GM06990 (cell line): ENCODE data around the gene TBC1D24.
A peak's percentile ranks its signal among the peaks of the same experiment; 100 is the strongest.
"Not testable (repeated sequence)": the region's sequence is repeated elsewhere in the genome, so short reads cannot be mapped to it uniquely, and the experiment has no call there.

Experiments used
- DNase-seq: peaks from one replicate; pipeline ENCODE4 v3.0.0-alpha.2; 2011; ENCODE audit not compliant: insufficient read length; ENCODE audit errors: extremely low read depth
- H3K27me3 ChIP-seq: replicated peaks from 2 replicates; pipeline ENCODE4 v1.6.0; 2011; ENCODE audit warnings: low read length; ENCODE audit not compliant: control insufficient read depth, insufficient read depth
- H3K36me3 ChIP-seq: 2 replicates; pipeline ENCODE4 v1.5.1; 2011; ENCODE audit warnings: low read length; ENCODE audit not compliant: control insufficient read depth, insufficient read depth
- H3K4me3 ChIP-seq: replicated peaks from 2 replicates; pipeline ENCODE4 v1.5.1; 2011; ENCODE audit warnings: low read depth, mild to moderate bottlenecking, control low read depth, low read length
- TF ChIP-seq, protein P1 (sequence below): IDR thresholded peaks from 2 replicates; pipeline ENCODE4 v1.5.1; 2011; ENCODE audit warnings: low read length, control low read depth, mild to moderate bottlenecking, inconsistent platforms; ENCODE audit not compliant: insufficient read depth, poor library complexity, severe bottlenecking

The TBC1D24 gene

DNA sequence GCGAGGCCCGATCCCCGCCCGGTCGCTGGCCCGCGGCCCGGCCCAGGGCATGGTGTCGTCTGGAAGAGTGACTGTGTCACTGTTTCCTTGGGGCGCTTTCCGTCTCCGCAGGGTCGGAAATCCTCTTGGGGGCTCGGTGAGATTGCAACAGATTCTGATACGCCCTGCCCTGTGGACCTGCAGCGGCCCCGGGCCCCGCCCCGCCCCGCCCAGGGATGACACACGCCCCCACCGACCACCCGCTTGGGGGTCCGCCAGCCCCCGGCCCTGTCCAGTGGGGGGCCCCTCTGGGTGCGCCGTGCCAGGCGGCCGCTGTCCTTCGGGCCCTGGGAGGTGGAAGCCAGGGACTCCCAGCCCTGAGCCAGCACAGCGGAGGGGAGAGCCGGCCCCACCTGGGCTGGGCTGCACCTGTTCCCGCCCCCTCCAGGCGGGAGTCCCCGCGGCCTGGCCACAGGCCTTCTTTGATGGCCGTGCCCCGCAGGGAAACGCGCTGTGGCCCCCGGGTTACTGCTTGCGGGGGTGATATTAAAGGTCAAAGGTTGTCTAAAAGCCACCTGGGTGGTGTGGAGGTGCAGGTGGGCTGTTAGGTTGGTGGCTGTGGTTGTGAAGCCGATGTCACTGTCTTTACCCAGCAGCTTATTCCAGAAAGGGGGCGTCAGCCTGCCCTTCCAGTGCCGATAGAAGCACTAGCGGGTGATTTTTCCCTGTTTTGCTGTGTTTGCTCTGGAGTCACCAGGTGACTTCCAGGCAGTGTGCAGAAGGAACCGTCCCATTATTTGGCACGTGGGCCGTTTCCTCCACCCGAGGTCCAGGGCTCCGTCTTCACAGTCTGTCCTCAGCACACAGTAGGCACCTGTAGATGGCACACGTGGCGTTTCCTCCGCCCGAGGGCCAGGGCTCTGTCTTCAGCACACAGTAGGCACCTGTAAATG lies 752 bp downstream of the TBC1D24 start:
- Histone ChIP-seq H3K27me3 (no peaks in the 10 kb centered on the region; the same call in 1 of the 2 replicates), H3K36me3 (no peaks in the 10 kb centered on the region), H3K4me3 (peak overlapping the region; percentile 65)
- TF ChIP-seq, protein P1, sequence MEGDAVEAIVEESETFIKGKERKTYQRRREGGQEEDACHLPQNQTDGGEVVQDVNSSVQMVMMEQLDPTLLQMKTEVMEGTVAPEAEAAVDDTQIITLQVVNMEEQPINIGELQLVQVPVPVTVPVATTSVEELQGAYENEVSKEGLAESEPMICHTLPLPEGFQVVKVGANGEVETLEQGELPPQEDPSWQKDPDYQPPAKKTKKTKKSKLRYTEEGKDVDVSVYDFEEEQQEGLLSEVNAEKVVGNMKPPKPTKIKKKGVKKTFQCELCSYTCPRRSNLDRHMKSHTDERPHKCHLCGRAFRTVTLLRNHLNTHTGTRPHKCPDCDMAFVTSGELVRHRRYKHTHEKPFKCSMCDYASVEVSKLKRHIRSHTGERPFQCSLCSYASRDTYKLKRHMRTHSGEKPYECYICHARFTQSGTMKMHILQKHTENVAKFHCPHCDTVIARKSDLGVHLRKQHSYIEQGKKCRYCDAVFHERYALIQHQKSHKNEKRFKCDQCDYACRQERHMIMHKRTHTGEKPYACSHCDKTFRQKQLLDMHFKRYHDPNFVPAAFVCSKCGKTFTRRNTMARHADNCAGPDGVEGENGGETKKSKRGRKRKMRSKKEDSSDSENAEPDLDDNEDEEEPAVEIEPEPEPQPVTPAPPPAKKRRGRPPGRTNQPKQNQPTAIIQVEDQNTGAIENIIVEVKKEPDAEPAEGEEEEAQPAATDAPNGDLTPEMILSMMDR = no peak
- no peak for DNase-seq

DNA sequence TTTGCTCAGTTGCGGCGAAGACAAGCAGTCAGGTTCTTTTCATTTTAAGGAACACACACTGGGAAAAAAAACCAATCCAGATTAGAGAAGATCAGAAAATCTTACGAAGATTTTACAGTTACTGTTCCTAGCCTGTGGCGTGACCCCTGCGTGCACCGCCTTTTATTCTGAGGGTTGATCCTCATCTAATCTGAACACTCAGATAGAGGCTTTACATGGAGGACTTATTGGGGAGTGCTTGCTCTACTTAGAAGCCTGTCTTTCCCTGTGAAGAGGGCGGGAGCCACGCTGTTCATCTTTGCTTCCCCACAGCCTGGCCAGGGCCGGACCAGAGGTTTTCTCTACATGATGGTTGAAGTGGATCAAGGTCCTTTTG lies 1.4 kb downstream of the TBC1D24 start:
- TF ChIP-seq, protein P1 = no peak
- H3K4me3 ChIP-seq = no peak overlapping the region
- no peaks in the 10 kb centered on the region; the same call in 1 of the 2 replicates for H3K27me3 ChIP-seq
- H3K36me3 ChIP-seq = no peaks in the 10 kb centered on the region
- DNase-seq = no peak

DNA sequence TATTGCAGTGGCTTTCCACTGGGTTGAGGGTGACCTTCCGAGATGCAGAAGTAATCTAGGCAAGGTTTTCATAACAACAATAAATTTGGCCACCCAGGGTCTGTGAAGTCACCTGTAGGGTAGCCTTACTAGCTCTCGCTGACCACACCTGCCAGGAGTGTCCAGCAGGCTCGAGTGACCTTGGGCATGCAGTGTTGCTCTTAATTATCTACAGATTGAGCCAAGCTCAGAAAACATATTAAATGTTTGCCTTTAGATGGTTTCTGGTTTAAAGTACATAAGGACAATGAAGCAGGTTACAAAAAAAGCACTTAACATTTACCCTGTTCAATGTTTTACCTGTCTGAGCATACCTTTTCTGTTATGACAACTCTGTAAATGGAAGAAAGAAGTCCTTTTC lies 1.8 kb downstream of the TBC1D24 start:
- Histone ChIP-seq H3K4me3 (no peak overlapping the region), H3K27me3 (no peaks in the 10 kb centered on the region; the same call in 1 of the 2 replicates), H3K36me3 (no peaks in the 10 kb centered on the region)
- TF ChIP-seq, protein P1 = no peak
- DNase-seq = no peak

DNA sequence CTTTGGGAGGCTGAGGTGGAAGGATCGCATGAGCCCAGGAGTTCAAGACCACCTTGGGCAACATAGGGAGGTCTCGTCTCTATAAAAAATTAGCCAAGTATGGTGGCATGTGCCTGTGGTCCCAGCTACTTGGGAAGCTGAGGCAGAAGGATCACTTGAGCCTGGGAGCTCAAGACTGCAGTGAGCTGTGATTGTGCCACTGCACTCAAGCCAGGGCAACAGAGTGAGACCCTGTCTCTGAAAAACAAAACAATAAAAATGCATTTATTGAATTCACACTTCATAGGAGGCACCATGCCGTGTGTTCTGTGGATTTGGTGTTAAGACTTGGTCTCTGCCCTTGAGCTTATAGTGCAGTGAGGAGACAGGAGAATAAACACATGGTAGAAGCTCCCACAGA lies 2.4 kb downstream of the TBC1D24 start:
- no peak for DNase-seq
- Histone ChIP-seq H3K4me3 (no peak overlapping the region), H3K36me3 (no peaks in the 10 kb centered on the region), H3K27me3 (no peaks in the 10 kb centered on the region; the same call in 1 of the 2 replicates)
- TF ChIP-seq, protein P1 = no peak

DNA sequence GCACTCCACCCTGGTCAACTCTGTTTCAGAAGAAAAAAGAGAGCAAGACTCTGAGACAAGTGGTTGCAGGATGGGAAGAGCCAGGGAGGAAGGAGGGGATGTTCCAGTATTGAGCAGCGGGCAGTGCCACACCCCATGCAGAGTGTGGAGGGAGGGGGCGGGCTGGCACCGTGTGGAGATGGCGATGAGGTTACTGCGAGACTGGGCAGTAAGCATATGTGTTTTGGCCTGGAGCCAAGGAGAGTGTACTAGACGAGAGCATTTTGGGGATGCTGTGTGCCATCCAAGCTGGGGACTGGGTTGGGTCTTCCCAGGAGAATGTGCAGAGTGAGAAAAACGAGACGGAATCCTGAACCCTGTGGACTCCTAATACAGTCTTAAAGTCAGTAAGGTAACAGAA lies 3.4 kb downstream of the TBC1D24 start:
- no peak for DNase-seq
- Histone ChIP-seq H3K36me3 (no peaks in the 10 kb centered on the region), H3K27me3 (no peaks in the 10 kb centered on the region; the same call in 1 of the 2 replicates), H3K4me3 (no peak overlapping the region)
- TF ChIP-seq, protein P1 = no peak

DNA sequence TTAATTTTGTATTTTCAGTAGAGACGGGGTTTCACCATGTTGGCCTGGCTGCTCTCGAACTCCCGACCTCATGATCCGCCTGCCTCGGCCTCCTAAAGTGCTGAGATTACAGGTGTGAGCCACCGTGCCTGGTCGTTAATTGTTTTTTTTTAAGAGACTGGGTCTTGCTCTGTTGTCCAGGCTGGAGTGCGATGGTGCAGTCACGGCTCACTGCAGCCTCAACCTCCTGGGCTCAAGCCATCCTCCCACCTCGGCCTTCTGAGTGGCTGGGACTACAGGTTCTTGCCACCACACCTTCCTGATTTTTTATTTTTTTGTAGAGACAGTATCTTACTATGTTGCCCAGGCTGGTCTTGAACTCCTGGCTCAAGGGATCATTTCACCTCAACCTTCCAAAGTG lies 5.1 kb downstream of the TBC1D24 start:
- H3K4me3 ChIP-seq, H3K27me3 ChIP-seq, H3K36me3 ChIP-seq, DNase-seq: not testable (repeated sequence)
